Measurements from ENCODE around the gene RPS6KA5.

The RPS6KA5 gene

GRCh38 chr14:90871605-90872233 lies 188.7 kb downstream of the RPS6KA5 start:
- CTCF ChIA-PET = interaction anchor here (1.0 kb wide), 1 partner anchor 13 kb away, joined by 10 read pairs; no protein-coding TSS in a partner anchor

GRCh38 chr14:90870950-90871604 lies 189.4 kb downstream of the RPS6KA5 start:
- peak; percentile 21 for DNase-seq (ENCODE audit: low spot score)
- TF ChIP-seq, protein P1, sequence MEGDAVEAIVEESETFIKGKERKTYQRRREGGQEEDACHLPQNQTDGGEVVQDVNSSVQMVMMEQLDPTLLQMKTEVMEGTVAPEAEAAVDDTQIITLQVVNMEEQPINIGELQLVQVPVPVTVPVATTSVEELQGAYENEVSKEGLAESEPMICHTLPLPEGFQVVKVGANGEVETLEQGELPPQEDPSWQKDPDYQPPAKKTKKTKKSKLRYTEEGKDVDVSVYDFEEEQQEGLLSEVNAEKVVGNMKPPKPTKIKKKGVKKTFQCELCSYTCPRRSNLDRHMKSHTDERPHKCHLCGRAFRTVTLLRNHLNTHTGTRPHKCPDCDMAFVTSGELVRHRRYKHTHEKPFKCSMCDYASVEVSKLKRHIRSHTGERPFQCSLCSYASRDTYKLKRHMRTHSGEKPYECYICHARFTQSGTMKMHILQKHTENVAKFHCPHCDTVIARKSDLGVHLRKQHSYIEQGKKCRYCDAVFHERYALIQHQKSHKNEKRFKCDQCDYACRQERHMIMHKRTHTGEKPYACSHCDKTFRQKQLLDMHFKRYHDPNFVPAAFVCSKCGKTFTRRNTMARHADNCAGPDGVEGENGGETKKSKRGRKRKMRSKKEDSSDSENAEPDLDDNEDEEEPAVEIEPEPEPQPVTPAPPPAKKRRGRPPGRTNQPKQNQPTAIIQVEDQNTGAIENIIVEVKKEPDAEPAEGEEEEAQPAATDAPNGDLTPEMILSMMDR (conservative IDR thresholded peaks at IDR 0.05; ENCODE audit: low read depth) = no peak
- ChIA-PET CTCF (interaction anchor here (1.0 kb wide), 1 partner anchor 12 kb away, joined by 10 read pairs; no protein-coding TSS in a partner anchor), POLR2A (ENCODE audit: low non-redundant PET) (interaction anchor here (0.6 to 1.0 kb wide), 2 partner anchors 190 to 198 kb away, joined by 3 to 4 read pairs; partner anchors contain the start of gene RPS6KA5)
- H3K27ac ChIP-seq = no peak overlapping the region

More at GRCh38 chr14:90871605-90872233, 188.7 kb downstream of the RPS6KA5 start:
- DNase-seq (ENCODE audit: low spot score) = peak; percentile 56
- POLR2A ChIA-PET (ENCODE audit: low non-redundant PET) = interaction anchor here (0.6 to 1.0 kb wide), 2 partner anchors 189 to 198 kb away, joined by 3 to 4 read pairs; partner anchors contain the start of gene RPS6KA5
- TF ChIP-seq, protein P1 (conservative IDR thresholded peaks at IDR 0.05; ENCODE audit: low read depth) = no peak
- H3K27ac ChIP-seq = peak overlapping the region; percentile 77

DNA sequence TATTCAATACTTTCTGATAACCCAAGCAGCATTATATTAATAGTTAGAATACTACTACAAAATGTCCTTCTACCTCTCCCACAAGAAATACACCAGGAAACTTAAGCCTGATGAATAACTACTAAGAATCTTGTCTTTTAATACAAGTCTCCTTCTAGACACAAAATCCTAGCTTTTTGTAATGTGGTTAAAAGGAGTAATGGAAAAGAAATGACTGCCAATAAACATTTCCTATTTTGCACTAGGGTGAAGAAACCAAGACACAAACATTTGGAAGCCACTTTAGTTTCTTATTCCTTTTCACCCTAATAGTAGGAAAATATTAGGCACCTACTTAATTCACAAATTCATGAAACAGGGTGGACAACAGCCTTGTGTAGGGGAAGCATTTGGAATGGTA lies 192.9 kb downstream of the RPS6KA5 start:
- CTCF ChIA-PET = interaction anchor here (0.6 kb wide), 1 partner anchor 16 kb away, joined by 4 read pairs; no protein-coding TSS in a partner anchor
- no peak for DNase-seq (ENCODE audit: low spot score)
- H3K27ac ChIP-seq = no peak overlapping the region
- POLR2A ChIA-PET (ENCODE audit: low non-redundant PET) = no interaction called here
- TF ChIP-seq, protein P1 (conservative IDR thresholded peaks at IDR 0.05; ENCODE audit: low read depth) = no peak

DNA sequence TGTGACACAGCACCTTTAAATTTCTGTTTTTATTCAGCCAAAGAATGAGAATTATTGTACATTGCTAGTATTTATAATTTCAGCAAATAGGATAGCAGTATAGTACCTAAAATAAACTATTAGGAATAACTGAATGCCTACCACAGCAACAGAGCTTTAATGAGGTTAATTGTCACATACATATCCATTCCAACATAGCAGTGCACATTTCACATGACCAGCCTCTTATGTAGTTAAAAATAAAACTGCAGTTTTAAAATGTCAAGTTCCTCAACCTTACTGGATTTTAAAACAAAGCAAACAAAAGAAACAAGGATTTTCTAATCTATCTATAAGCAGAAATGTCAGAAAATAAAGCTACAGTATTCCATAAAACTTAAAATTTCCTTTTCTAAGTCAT lies 193.6 kb downstream of the RPS6KA5 start:
- DNase-seq (ENCODE audit: low spot score) = no peak
- CTCF ChIA-PET = interaction anchor here (0.6 kb wide), 1 partner anchor 17 kb away, joined by 4 read pairs; no protein-coding TSS in a partner anchor
- TF ChIP-seq, protein P1 (conservative IDR thresholded peaks at IDR 0.05; ENCODE audit: low read depth) = no peak
- H3K27ac ChIP-seq = no peak overlapping the region
- POLR2A ChIA-PET (ENCODE audit: low non-redundant PET) = no interaction called here

DNA sequence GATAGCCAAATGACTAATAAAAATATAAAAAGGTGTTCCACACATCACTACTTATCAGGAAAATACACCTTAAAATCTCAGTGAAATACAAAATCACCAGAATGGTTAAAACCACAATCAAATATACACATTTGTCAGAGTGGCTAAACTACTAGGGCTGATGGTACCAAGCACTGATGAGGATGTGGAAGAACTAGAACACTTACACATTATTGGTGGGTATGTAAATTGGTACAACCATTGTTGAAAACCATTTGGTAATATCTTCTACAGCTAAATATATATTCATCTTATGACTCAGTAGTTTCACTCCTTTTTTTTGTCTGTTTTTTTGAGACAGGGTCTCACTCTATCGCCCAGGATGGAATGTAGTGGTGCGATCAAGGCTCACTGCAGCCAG lies 195.7 kb downstream of the RPS6KA5 start:
- ChIA-PET CTCF (no interaction called here), POLR2A (ENCODE audit: low non-redundant PET) (no interaction called here)
- H3K27ac ChIP-seq = no peak overlapping the region
- DNase-seq (ENCODE audit: low spot score) = no peak
- TF ChIP-seq, protein P1 (conservative IDR thresholded peaks at IDR 0.05; ENCODE audit: low read depth) = no peak

DNA sequence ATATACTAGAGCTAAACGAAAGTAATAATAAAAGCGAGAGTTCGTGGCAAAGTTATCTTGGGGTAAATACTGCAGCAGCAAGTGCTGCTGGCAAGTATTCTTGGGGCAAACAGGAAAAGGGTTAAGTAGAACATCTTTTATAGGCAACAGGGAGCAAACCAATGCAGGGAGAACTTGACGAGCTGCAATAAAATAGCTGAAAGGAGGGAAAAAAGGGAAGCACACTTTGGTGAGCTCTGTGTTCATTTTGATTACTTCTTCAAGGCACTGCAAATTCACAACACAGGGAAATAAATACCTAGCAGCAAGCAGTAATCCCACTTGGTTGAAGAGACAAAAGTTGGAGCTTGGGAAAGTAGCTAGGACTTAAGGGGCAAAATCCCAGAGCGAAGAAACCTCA lies 201.9 kb downstream of the RPS6KA5 start:
- TF ChIP-seq, protein P1 (conservative IDR thresholded peaks at IDR 0.05; ENCODE audit: low read depth) = no peak
- CTCF ChIA-PET = interaction anchor here (0.6 to 0.8 kb wide), 2 partner anchors 13 to 1832 kb away, joined by 3 to 10 read pairs; no protein-coding TSS in a partner anchor
- DNase-seq (ENCODE audit: low spot score) = no peak
- POLR2A ChIA-PET (ENCODE audit: low non-redundant PET) = no interaction called here
- no peak overlapping the region for H3K27ac ChIP-seq
